NCI-H1092 treated with DMSO at 0.1 percent for 48 hours (cell line): Measurements from ENCODE around the gene ANKS3.
A peak's percentile ranks its signal among the peaks of the same experiment; 100 is the strongest.

Experiments
- DNase-seq: peaks from one replicate; lab custom pipeline; 2025; lab: John Stamatoyannopoulos, UW

The ANKS3 gene

GRCh38 chr16:4667203-4667963, 66.7 kb downstream of the ANKS3 start:
- peak; percentile 43 for DNase-seq

GRCh38 chr16:4666537-4667202, 67.4 kb downstream of the ANKS3 start:
- DNase-seq: no peak

GRCh38 chr16:4664538-4665418, 69.3 kb downstream of the ANKS3 start:
- DNase-seq: no peak

- DNase-seq: peak; percentile 32
Observed at GRCh38 chr16:4663777-4664465, 70.2 kb downstream of the ANKS3 start.

GRCh38 chr16:4663465-4663776, 70.7 kb downstream of the ANKS3 start:
- DNase-seq: peak; percentile 32

- DNase-seq: peak; percentile 94
Observed at GRCh38 chr16:4661661-4662060, 72.4 kb downstream of the ANKS3 start.

- DNase-seq: peak; percentile 88
Observed at GRCh38 chr16:4660454-4661007, 73.5 kb downstream of the ANKS3 start.

- peak; percentile 4 for DNase-seq
Observed at GRCh38 chr16:4659363-4660353, 74.4 kb downstream of the ANKS3 start.

GRCh38 chr16:4656695-4657686, 77.1 kb downstream of the ANKS3 start:
- DNase-seq: no peak

- no peak for DNase-seq
Observed at GRCh38 chr16:4656221-4656620, 77.8 kb downstream of the ANKS3 start.

- DNase-seq: no peak
Observed at GRCh38 chr16:4655801-4656200, 78.3 kb downstream of the ANKS3 start.

- DNase-seq: no peak
Observed at GRCh38 chr16:4654964-4655590, 79.0 kb downstream of the ANKS3 start.

GRCh38 chr16:4654011-4654963, 79.8 kb downstream of the ANKS3 start:
- DNase-seq: no peak

GRCh38 chr16:4652561-4652960, 81.5 kb downstream of the ANKS3 start:
- no peak for DNase-seq

GRCh38 chr16:4651827-4652226, 82.2 kb downstream of the ANKS3 start:
- DNase-seq: no peak

GRCh38 chr16:4650443-4651074, 83.5 kb downstream of the ANKS3 start:
- peak; percentile 20 for DNase-seq

GRCh38 chr16:4649744-4650442, 84.2 kb downstream of the ANKS3 start:
- DNase-seq: no peak
